HG03460 (cell line): ENCODE results near the gene TMEM259.

ENCODE experiments used
- ATAC-seq: cut with Tn5 transposase; IDR thresholded peaks from one replicate; pipeline ENCODE4 v1.9.1; 2021; ENCODE audit not compliant: unreplicated experiment

Gene TMEM259

DNA sequence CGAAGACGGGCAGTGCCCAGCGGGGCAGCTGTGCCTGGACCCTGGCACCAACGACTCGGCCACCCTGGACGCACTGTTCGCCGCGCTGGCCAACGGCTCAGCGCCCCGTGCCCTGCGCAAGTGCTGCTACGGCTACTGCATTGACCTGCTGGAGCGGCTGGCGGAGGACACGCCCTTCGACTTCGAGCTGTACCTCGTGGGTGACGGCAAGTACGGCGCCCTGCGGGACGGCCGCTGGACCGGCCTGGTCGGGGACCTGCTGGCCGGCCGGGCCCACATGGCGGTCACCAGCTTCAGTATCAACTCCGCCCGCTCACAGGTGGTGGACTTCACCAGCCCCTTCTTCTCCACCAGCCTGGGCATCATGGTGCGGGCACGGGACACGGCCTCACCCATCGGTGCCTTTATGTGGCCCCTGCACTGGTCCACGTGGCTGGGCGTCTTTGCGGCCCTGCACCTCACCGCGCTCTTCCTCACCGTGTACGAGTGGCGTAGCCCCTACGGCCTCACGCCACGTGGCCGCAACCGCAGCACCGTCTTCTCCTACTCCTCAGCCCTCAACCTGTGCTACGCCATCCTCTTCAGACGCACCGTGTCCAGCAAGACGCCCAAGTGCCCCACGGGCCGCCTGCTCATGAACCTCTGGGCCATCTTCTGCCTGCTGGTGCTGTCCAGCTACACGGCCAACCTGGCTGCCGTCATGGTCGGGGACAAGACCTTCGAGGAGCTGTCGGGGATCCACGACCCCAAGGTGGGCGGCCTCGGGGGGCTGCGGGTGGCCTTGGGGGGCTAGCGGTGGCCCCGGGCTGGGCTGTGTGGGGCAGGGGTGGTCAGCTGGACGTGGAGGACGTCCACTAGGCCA is 15.9 kb downstream of the TMEM259 start:
- no peak for ATAC-seq

DNA sequence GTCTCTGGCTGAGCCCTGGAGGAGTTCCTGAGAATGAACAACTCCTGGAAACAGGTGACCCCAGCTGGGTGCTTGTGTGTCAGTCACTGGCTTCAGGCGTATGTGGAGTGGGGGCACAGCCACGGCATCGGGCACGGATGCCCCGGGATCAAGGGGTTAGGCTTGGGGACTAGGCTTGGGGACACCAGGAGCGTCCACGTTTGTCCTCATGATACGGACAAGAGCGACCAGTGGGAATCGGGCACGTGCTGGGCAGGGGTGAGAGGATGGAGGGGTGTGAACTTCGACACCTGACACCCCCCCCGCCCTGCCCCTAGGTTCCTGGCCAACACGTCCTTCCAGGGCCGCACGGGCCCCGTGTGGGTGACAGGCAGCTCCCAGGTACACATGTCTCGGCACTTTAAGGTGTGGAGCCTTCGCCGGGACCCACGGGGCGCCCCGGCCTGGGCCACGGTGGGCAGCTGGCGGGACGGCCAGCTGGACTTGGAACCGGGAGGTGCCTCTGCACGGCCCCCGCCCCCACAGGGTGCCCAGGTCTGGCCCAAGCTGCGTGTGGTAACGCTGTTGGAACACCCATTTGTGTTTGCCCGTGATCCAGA is 16.6 kb downstream of the TMEM259 start:
- ATAC-seq = no peak

DNA sequence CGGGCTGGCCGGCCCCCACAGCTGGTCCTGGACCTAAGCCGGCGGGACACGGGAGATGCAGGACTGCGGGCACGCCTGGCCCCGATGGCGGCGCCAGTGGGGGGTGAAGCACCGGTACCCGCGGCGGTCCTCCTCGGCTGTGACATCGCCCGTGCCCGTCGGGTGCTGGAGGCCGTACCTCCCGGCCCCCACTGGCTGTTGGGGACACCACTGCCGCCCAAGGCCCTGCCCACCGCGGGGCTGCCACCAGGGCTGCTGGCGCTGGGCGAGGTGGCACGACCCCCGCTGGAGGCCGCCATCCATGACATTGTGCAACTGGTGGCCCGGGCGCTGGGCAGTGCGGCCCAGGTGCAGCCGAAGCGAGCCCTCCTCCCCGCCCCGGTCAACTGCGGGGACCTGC is 17.6 kb downstream of the TMEM259 start:
- no peak for ATAC-seq

DNA sequence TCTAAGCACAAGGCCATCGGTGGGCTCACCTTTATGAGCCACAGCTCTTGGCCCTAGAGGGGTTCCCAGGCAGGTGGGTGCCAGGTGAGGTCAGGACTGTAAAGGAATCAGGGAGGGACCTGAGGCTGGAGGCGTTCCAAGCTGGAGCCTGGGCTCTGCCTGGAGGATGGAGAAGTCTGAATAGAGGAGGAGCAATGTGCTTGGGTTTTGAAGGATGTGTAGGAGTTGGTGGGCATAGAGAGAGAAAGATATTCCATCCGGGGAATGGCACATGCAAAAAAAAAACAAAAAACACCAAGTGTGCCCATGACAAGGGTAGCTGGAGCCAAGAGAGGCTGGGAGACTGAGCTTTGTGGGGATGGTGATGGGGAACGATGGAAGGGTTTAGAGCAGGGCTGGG is 18.3 kb downstream of the TMEM259 start:
- ATAC-seq = no peak

DNA sequence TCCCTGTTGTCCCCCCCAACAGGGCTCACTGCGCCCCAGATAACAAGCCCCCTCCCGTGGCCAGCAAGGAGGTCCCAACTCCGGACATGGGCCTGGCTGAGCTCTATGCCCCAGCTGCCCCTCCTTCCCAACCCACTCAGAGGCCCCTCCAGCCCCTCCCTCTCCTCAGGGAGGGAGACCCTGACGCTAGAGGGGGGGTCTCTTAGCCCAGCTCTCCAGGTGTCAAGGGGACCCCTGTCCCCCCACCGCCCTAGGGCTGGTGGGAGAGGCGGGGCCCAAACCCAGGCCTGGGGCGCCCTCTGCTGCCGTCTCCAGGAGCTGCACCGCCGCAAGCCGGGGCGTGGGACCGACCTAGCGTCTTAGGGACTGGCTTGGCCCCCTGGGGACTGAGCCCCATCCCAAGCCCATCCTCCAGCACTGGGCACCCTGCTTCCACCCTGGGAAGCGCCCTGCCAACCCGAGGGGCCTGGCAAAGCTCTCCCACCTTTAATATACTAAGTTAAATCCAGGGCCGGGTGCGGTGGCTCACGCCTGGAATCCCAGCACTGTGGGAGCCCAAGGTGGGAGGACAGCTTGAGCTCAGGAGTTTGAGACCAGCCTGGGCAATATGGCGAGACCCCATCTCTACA is 19.3 kb downstream of the TMEM259 start:
- no peak for ATAC-seq

DNA sequence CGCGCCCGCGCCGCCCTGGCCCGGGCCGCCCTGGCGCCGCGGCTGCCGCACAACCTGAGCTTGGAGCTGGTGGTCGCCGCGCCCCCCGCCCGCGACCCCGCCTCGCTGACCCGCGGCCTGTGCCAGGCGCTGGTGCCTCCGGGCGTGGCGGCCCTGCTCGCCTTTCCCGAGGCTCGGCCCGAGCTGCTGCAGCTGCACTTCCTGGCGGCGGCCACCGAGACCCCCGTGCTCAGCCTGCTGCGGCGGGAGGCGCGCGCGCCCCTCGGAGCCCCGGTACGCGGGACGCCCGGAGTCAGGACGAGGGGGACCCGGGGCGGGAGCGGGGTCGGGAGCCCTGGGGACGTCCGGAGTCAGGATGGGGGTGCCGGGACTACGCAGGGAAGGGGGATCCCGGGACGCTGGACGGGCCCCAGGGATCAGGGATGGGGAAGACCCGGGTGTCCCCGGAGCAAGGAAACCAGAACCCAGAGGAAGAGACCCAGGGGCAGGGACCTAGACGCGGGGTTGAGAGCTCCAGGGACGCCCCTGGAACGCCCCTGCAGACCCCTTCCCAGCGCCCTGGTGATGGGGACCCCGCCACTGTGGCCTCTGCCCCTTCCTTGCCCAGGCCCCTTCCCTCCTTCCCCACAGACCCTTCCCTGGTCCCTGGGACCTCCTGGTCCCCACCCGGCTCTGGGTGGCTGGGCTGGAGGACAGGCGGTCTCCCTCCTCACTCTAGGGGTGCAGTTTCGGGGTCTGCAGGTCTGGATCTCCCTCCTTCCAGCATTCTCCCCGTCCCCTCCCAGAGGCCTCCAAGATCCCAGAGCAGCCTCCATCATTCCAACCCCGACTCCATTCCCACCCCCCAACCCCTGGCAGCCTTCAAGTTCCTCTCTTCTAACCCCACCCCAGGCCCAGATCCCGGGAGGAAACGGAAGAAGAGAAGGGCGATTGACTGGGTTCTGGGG is 20.1 kb downstream of the TMEM259 start:
- no peak for ATAC-seq

DNA sequence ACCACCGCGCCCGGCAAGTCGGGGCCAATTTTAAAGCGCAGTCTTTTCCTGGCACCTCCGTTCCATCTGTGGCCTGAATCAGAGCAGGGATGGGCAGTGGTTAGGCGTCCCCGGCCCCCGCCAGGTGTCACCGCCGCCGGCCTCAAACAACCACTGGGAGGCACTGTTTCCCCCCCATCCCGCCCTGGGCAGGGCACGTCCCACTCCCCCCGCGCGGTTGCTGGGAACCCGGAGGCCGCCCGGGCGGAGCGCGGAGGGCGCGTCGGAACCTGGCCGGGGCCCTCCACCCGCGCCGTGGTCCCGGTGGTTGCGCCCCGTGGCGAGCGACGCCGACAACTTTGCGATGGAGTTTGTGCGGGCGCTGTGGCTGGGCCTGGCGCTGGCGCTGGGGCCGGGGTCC is 20.8 kb downstream of the TMEM259 start, which contains the start of gene GRIN3B:
Gene GRIN3B, plus strand, starts transcription at position 325 of the 400 bp plus-strand sequence. Its CDS starts 19 bp downstream, at position 344.
- ATAC-seq = no peak

DNA sequence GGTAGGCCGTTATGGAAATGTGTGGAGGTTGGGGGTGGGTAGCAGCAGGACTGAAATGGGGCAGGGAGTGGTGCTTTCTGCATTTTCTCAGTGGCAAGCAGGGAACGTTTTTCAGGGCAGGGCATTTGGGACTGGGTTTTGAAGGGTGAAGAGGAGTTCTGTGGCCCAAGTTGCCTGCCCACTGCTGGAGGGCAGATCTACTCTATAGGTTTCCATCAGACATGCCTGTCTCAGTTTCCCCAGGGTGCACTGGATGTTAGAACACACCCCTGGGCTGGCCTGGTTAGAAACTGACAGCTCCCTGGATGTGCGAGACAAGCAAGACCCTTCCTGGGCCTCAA is 21.6 kb downstream of the TMEM259 start:
- ATAC-seq = no peak

DNA sequence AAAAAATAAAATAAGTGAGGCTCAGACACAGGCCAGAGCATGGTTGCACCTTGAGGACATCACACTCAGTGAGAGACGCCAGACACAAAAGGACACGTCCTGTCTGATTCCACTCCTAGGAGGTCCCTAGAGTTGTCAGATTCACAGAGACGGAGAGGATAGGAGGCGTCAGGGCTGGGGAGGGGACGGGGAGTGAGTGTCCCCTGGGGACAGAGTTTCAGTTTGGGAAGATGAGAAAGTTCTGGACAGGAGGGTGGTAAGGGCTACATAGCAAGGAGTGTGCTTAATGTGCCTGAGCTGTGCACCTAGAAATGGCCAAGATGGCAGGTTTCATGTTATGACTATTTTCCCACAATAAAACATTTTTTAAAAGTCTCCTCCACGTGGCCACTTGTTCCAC is 22.9 kb downstream of the TMEM259 start:
- no peak for ATAC-seq

DNA sequence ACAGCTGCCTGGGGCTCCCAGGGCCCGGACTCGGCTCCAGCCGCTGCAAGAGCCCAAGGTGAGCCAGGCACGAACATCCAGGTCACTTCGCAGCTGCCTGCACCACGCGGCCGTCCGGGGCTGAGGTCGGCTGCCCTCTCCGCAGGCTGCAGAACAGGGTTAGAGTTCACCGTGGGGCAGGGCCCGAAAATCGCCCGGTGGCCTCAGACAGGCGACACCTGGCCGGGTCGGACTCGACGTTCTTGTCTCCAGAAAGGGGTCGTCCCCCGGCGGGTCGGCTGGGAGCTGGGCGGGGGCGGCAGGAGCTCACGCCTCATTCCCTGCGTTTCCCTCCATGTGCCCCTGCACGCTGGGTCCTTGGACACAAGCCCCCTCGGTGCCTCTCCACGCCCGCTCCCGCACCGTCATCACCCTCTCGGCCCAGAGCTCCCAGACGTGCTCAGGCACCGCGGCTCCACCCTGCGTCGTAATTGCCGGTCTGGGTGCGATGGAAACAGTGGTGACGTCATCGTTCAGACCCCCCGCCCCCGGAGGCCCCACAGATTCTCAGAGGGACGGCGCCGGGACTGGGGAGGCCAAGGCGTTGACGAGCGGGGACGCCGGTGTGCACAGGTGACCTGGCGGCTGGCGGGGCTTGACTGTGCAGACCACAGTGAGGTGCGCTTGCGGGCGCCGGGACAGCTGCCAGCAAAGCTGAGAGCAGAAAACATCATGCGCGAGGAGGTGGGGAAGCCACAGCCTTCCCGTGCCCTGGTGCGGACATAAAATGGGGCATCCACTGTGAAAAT is 24.7 kb downstream of the TMEM259 start:
- no peak for ATAC-seq

DNA sequence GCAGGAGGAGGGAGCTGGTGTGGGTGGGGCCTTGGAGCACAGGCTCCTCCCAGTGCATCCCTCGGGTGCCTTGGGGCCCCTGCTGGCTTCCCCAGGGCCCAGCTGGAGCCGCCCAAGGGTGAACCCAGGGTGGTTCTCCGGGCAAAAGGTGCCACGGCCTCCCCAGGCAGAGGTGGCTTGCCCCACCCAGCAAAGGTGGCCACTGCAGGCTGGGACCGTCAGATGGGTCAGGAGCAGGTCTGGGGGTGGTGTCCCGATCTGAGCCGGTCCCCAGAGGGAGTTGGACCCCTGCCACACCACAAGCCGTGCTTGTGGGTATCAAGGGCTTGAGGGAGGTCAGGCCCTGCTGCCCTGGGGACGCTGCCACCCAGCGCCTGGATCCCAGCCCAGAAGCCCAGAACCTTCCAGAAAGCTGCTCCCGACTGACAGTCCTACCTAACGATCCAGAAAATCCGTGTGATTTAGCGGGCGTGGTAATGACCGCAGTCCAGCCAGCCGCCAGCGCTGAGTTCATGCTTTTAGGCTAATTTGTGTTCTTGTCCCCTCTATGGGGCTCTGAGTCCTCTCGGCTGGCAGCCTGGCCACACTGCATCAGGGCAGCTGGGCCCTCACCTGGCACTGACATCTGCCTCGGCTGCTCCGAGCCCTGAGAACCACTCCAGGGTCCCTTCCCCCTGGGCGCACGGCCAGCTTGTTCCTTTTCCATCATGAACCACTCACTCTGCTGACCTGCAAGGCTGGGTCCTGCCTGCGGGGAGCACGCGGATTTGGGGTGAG is 25.7 kb downstream of the TMEM259 start:
- ATAC-seq = no peak

DNA sequence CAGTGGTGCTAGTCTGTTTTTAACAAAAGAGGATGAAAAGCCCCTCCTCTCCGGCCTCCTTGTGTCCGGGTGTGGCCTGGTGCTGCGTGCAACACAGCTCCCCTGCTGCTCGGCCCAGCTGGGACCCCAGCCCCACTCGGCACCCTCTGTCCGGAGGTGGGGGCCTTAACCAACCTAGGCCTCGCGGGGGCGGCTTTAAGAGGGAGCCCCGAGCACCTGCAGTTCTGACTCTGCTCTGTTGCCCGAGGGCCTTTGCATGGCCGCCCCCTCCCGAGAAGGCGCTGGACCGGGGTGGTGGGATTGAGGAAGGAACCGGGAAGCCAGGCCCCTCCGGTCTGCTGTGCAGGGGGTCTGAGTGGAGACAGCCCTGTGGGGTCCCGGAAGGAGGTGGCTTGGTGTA is 26.4 kb downstream of the TMEM259 start:
- ATAC-seq = no peak

DNA sequence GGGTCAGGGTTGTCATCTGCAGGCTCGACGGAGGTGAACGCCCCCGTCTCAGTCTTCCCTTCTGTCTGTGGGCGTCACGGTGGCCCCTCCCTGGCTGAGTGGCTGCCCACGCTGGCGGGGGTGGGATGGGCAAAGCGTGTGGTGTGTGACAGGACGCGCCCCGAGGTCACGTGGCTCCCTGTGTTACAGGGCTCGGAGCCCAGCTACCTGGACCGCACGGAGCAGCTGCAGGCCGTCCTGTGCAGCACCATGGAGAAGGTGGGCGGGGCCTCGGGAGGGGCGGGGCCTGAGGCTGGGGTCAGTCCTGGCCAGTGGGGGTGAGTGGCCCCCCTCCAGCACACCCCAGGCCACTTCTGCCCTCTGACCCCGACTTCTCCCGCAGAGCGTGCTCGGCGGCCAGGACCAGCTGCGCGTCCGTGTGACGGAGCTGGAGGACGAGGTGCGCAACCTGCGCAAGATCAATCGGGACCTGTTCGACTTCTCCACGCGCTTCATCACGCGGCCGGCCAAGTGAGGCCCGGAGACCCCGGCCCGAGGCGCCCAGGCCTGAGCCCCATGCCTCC is 27.0 kb downstream of the TMEM259 start:
- no peak for ATAC-seq

DNA sequence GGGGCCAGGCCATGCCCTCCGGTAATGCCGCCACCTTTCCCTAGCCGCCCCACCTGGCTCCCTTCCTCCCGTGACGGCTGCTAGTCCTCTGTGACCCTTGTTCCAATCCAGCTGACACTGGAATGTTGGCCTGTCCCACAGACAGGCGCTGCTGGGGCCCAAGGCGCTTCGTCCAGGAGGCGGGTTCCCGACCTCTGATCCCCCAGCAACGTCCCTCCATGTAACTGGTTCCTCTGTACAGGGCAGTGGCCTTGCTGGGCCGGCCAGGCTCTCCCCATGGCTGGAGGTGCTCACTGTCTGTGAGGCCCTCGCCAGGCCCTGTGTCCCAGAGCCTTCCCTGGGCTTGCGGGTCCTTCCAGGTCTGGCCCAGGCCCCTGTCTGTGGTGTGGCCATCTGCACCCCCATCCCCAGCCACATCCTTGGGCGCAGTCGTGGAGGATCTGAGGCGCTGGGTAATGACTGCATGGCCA is 27.5 kb downstream of the TMEM259 start:
- ATAC-seq = no peak

DNA sequence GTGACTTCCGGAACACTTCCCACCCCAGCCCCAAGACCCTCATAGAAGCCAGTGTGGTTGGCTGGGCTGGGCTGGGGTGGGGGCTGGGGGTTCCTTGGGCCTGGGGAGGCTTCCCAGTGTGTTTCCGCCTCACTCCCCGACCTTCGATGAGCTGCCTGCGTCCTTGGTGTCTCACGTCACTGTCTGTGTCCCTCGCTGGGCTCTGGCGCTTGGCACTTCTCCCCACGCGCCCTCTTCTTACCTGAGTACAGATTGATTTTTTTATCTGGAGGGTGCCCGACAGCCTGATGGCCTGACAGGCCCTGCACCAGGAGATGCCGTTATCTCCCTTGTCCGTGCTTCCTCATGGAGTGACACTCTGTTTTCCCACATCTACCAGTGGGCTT is 28.3 kb downstream of the TMEM259 start:
- ATAC-seq = no peak

DNA sequence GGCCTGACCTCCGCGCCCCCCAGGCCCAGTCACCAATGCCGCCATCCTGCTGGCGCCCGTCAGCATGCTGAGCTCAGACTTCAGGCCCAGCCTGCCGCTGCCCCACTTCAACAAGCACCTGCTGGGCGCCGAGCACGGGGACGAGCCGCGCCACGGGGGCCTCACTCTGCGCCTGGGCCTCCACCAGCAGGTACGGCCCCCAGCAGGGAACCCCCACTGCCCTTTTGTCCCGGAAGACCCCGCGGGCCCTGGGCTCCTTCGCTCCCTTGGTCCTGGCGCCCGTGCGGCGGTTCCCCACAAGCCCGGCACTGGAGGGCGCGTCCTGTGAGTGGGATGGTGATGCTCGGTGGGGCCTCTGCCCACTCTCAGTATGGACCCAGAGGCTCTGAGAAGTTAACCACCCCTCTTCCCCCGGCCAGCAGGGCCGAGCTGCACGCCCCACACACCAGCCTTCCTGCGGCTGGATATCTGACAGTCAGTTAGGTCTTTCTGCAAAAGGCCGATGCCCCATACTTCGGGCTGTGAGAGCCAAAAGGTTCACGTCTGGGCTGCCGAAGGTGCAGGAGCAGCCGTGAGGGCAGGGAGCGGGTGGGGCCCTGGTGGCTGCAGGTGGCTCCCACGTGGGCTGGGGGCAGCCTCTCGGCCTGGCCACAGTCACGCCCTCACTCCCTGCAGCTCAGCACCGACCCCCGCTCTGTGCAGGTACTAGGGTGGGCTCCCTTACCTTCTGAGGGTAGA is 28.8 kb downstream of the TMEM259 start:
- no peak for ATAC-seq

DNA sequence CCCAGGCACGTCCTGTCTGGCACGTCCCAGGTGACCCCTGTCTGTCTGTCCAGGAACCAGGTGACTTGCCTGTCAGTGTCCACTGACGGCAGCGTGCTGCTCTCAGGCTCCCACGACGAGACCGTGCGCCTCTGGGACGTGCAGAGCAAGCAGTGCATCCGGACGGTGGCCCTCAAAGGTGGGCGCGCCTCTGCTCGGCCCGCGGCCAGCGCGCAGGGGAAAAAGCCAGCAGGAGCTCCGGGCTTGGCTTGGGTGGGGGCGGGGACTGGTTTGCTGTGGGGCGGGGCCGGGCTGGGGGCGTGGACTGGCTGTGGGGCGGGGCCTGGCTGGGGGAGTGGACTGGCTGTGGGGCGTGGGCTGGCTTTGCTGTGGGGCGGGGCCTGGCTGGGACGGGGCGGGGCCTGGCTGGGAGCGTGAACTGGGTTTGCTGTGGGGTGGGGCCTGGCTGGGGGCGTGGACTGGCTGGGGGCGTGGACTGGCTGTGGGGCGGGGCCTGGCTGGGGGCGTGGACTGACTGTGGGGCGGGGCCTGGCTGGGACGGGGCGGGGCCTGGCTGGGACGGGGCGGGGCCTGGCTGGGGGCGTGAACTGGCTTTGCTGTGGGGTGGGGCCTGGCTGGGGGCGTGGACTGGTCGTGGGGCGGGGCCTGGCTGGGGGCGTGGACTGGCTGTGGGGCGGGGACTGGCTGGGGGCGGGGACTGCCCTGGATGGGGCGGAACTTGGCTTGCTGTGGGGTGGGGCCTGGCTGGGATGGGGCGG is 29.6 kb downstream of the TMEM259 start:
- ATAC-seq = no peak

DNA sequence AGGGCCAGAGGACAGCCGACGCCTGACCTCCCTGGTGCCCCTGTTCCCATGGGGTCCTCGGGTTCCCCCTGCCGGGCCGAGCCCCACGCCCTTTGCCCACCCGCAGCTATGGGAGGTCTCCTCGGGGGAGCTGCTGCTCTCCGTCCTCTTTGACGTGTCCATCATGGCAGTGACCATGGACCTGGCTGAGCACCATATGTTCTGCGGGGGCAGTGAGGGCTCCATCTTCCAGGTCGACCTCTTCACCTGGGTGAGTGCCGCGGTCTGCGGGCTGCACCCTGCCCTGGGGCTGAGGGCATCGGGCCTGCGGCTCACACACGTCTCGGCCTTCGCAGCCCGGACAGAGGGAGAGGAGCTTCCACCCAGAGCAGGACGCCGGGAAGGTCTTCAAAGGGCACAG is 30.2 kb downstream of the TMEM259 start:
- ATAC-seq = no peak
